DOHH2 (cell line): ENCODE data around the gene KNSTRN.

Experiments used
- H3F3A ChIP-seq: fragments of 200-600 bp; sonication (generic), shearing (Covaris generic); 2 replicates; pipeline ENCODE4 v1.6.0; 2016; ENCODE audit warnings: antibody characterized with exemption, mild to moderate bottlenecking; ENCODE audit not compliant: control insufficient read depth, insufficient read depth
- H3K27ac ChIP-seq: fragments of 200-600 bp; sonication (generic); 2 replicates; pipeline ENCODE4 v1.5.1; 2014; ENCODE audit warnings: low read depth, mild to moderate bottlenecking, low read length, moderate library complexity
- H3K27me3 ChIP-seq: fragments of 200-600 bp; sonication (generic); 2 replicates; pipeline ENCODE4 v1.6.1; 2014; ENCODE audit warnings: mild to moderate bottlenecking, low read length, mixed read lengths; ENCODE audit not compliant: control insufficient read depth
- H3K36me3 ChIP-seq: fragments of 200-600 bp; sonication (generic); 2 replicates; pipeline ENCODE4 v1.6.1; 2014; ENCODE audit warnings: mild to moderate bottlenecking, low read length, moderate library complexity, mixed read lengths; ENCODE audit not compliant: control insufficient read depth
- H3K4me1 ChIP-seq: fragments of 200-600 bp; sonication (generic); 2 replicates; pipeline ENCODE4 v1.6.1; 2014; ENCODE audit warnings: mild to moderate bottlenecking, low read length, mixed read lengths; ENCODE audit not compliant: control insufficient read depth
- H3K4me2 ChIP-seq: fragments of 200-600 bp; sonication (generic); 2 replicates; pipeline ENCODE4 v1.6.0; 2014; ENCODE audit warnings: mild to moderate bottlenecking, low read length, moderate library complexity
- H3K4me3 ChIP-seq: fragments of 200-600 bp; sonication (generic); 2 replicates; pipeline ENCODE4 v1.5.1; 2014; ENCODE audit warnings: mild to moderate bottlenecking, low read length, mixed read lengths
- H3K79me2 ChIP-seq: fragments of 200-600 bp; sonication (generic); 2 replicates; pipeline ENCODE4 v1.6.1; 2014; ENCODE audit warnings: mild to moderate bottlenecking, low read length, mixed read lengths; ENCODE audit not compliant: control insufficient read depth
- H3K9me2 ChIP-seq: fragments of 200-600 bp; sonication (generic); replicated peaks from 2 replicates; pipeline ENCODE4 v1.6.1; 2014; ENCODE audit warnings: mild to moderate bottlenecking, low read length, mixed read lengths; ENCODE audit not compliant: control insufficient read depth
- H3K9me3 ChIP-seq: fragments of 200-600 bp; sonication (generic); 2 replicates; pipeline ENCODE4 v1.6.1; 2014; ENCODE audit warnings: antibody characterized with exemption, low read length, mixed read lengths; ENCODE audit not compliant: control insufficient read depth, insufficient read depth
- H4K20me1 ChIP-seq: fragments of 200-600 bp; sonication (generic); 2 replicates; pipeline ENCODE4 v1.6.0; 2014; ENCODE audit warnings: low read depth, mild to moderate bottlenecking, antibody characterized with exemption, low read length, moderate library complexity; ENCODE audit not compliant: control insufficient read depth, insufficient read depth
- EZH2phosphoT487 ChIP-seq: fragments of 200-600 bp; sonication (generic); IDR thresholded peaks from 2 replicates; pipeline ENCODE4 v1.6.1; 2017; ENCODE audit warnings: borderline replicate concordance, mild to moderate bottlenecking, antibody characterized with exemption, low read length, moderate library complexity, mixed read lengths
- TF ChIP-seq, protein P1 (sequence below): fragments of 200-600 bp; sonication (generic); IDR thresholded peaks from one replicate; pipeline ENCODE4 v1.5.1; 2014; ENCODE audit warnings: antibody characterized with exemption, mild to moderate bottlenecking, low read depth, low read length; ENCODE audit not compliant: poor library complexity, severe bottlenecking

The KNSTRN gene

DNA sequence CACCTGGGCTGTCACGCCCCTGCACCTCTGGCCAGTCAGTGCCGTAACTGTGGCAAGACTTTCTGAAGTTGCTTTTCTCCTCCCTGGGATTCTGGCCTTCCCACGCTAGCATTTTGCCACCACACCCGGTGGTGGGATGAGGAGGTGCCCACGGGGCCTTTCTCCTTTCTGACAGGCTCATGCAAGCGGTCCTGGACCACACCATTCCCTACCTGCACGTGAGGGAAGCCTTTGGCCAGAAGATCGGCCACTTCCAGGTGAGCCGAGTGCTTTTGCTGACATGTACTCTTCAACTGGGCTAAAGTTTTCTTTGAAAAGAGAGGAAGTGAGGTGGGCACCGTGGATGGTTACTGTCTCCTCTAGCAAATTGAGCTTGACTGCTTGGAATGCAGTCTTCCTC lies 32.7 kb downstream of the KNSTRN start:
- H3K4me2 ChIP-seq, result no peak overlapping the region
- H3K27ac ChIP-seq, result no peak overlapping the region
- peaks cover 26% of the 10 kb centered on the region; the same call in 1 of the 2 replicates for H3K36me3 ChIP-seq
- no peaks in the 10 kb centered on the region for H3K4me1 ChIP-seq
- no peaks in the 10 kb centered on the region for H3K79me2 ChIP-seq
- no peak overlapping the region for H3K4me3 ChIP-seq
- no peaks in the 10 kb centered on the region for H3K9me3 ChIP-seq
- H4K20me1 ChIP-seq, result no peaks in the 10 kb centered on the region
- no peaks in the 10 kb centered on the region for H3K9me2 ChIP-seq
- no peaks in the 10 kb centered on the region for H3K27me3 ChIP-seq
- H3F3A ChIP-seq, result no peaks in the 10 kb centered on the region
- no peak for TF ChIP-seq EZH2phosphoT487

DNA sequence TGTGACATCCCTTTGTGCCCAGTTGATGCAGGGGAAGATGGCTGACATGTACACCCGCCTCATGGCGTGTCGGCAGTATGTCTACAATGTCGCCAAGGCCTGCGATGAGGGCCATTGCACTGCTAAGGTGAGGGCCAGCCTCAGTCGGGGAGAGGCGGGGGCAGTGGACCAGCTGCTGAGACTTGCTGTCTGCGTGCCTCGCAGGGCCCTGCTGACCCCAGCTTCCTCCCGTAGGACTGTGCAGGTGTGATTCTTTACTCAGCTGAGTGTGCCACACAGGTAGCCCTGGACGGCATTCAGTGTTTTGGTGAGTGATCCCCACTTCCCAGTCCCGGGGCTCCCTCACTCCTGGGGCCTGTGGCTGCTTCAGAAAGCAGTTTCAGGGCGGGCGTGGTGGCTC lies 33.5 kb downstream of the KNSTRN start:
- H3K4me3 ChIP-seq, result no peak overlapping the region
- H3F3A ChIP-seq, result no peaks in the 10 kb centered on the region
- H3K9me2 ChIP-seq, result no peaks in the 10 kb centered on the region
- no peak overlapping the region for H3K4me2 ChIP-seq
- H3K36me3 ChIP-seq, result peaks cover 21% of the 10 kb centered on the region; the same call in 1 of the 2 replicates
- no peak overlapping the region for H3K27ac ChIP-seq
- H3K9me3 ChIP-seq, result no peaks in the 10 kb centered on the region
- H3K79me2 ChIP-seq, result no peaks in the 10 kb centered on the region
- no peak for TF ChIP-seq EZH2phosphoT487
- TF ChIP-seq, protein P1, sequence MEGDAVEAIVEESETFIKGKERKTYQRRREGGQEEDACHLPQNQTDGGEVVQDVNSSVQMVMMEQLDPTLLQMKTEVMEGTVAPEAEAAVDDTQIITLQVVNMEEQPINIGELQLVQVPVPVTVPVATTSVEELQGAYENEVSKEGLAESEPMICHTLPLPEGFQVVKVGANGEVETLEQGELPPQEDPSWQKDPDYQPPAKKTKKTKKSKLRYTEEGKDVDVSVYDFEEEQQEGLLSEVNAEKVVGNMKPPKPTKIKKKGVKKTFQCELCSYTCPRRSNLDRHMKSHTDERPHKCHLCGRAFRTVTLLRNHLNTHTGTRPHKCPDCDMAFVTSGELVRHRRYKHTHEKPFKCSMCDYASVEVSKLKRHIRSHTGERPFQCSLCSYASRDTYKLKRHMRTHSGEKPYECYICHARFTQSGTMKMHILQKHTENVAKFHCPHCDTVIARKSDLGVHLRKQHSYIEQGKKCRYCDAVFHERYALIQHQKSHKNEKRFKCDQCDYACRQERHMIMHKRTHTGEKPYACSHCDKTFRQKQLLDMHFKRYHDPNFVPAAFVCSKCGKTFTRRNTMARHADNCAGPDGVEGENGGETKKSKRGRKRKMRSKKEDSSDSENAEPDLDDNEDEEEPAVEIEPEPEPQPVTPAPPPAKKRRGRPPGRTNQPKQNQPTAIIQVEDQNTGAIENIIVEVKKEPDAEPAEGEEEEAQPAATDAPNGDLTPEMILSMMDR, result no peak
- no peaks in the 10 kb centered on the region for H4K20me1 ChIP-seq
- H3K4me1 ChIP-seq, result no peaks in the 10 kb centered on the region
- no peaks in the 10 kb centered on the region for H3K27me3 ChIP-seq

DNA sequence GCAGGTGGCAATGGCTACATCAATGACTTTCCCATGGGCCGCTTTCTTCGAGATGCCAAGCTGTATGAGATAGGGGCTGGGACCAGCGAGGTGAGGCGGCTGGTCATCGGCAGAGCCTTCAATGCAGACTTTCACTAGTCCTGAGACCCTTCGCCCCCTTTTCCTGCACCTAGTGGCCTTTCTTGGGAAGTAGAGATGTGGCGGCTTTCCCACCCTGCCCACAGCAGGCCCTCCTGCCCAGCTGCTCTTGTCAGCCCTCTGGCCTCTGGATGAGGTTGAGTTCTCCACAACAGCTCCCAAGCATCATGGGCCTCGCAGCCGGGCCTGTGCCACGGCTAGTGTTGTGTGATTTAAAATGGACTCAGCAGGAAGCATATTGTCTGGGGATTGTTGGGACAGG lies 35.6 kb downstream of the KNSTRN start:
- Histone ChIP-seq H3K27ac (no peak overlapping the region), H3K36me3 (peaks cover 15% of the 10 kb centered on the region; the same call in 1 of the 2 replicates), H3K4me3 (no peak overlapping the region), H4K20me1 (no peaks in the 10 kb centered on the region), H3K27me3 (peaks cover 3% of the 10 kb centered on the region; the same call in 1 of the 2 replicates), H3K4me1 (peaks cover 3% of the 10 kb centered on the region; the same call in 1 of the 2 replicates), H3F3A (no peaks in the 10 kb centered on the region), H3K9me2 (no peaks in the 10 kb centered on the region), H3K79me2 (no peaks in the 10 kb centered on the region), H3K4me2 (no peak overlapping the region), H3K9me3 (no peaks in the 10 kb centered on the region)
- TF ChIP-seq, protein P1, result no peak
- no peak for TF ChIP-seq EZH2phosphoT487

DNA sequence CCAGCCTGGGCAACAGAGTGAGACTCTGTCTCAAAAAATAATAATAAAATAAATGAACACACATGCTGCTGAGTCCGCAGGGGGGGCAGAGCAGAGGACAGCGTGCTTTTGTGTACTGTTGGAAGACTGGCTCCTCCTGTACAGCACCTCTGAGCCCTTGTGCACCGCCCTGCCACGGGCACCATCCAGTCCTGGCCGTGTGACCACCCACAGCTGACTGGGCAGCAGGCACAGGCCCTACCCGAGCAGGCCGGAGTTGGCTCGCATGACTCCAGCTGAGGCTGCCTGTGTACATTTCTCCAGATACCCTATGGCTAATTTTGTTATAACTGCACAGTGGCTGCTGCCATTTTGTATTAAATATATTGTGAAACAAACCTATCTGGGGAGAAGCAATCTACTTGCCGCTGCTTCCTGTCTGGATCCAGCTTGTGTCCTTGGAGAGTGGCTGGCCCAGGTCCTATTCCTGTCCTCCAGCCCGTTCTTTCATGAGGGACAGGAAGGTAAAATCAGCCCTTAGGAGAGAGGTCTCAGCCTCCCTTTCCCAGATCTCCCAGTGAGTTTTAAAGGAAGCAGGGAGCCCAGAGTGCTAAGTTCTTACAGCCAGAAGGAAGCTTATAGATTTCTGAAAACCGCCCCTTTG lies 37.7 kb downstream of the KNSTRN start:
- Histone ChIP-seq H3K36me3 (peaks cover 8% of the 10 kb centered on the region; the same call in 1 of the 2 replicates), H3K4me1 (peaks cover 3% of the 10 kb centered on the region; the same call in 1 of the 2 replicates), H3F3A (no peaks in the 10 kb centered on the region), H3K9me3 (no peaks in the 10 kb centered on the region), H3K79me2 (no peaks in the 10 kb centered on the region), H4K20me1 (no peaks in the 10 kb centered on the region), H3K4me2 (no peak overlapping the region), H3K27me3 (peaks cover 3% of the 10 kb centered on the region; the same call in 1 of the 2 replicates), H3K9me2 (no peaks in the 10 kb centered on the region), H3K4me3 (no peak overlapping the region), H3K27ac (no peak overlapping the region)
- no peak for TF ChIP-seq EZH2phosphoT487
- TF ChIP-seq, protein P1, result no peak
